Stimulated activated CD8-positive, alpha-beta memory T cell treated with anti-CD3 and anti-CD28 coated beads, Interleukin-12 subunit alpha, Interleukin-12 subunit beta, amount 100 ng/mL, for 4 hours (primary cell): Measurements from ENCODE around the gene CPZ.

Experiments used
- DNase-seq: peaks from one replicate; pipeline ENCODE4 v3.0.0-alpha.2; 2020; ENCODE audit warnings: low read depth

Gene CPZ

GRCh38 chr4:8595237-8596087 lies 2.9 kb downstream of the CPZ start:
- DNase-seq = no peak

GRCh38 chr4:8596891-8597290 lies 4.3 kb downstream of the CPZ start:
- DNase-seq = no peak

- no peak for DNase-seq
These were observed 4.8 kb downstream of the CPZ start for GRCh38 chr4:8597319-8597718.

- no peak for DNase-seq
These were observed 5.2 kb downstream of the CPZ start for GRCh38 chr4:8597791-8598190.

- DNase-seq = no peak
These were observed 6.0 kb downstream of the CPZ start for GRCh38 chr4:8598391-8599090.

GRCh38 chr4:8599091-8599460 lies 6.5 kb downstream of the CPZ start:
- DNase-seq = no peak

GRCh38 chr4:8599657-8600056 lies 7.1 kb downstream of the CPZ start:
- no peak for DNase-seq

GRCh38 chr4:8600266-8600665 lies 7.7 kb downstream of the CPZ start:
- no peak for DNase-seq

GRCh38 chr4:8600686-8601085 lies 8.1 kb downstream of the CPZ start:
- DNase-seq = no peak

GRCh38 chr4:8601086-8601485 lies 8.5 kb downstream of the CPZ start:
- DNase-seq = no peak

- DNase-seq = no peak
These were observed 9.0 kb downstream of the CPZ start for GRCh38 chr4:8601556-8601955.

- no peak for DNase-seq
These were observed 10.3 kb downstream of the CPZ start for GRCh38 chr4:8602686-8603430.

- DNase-seq = no peak
These were observed 11.4 kb downstream of the CPZ start for GRCh38 chr4:8603931-8604330.

GRCh38 chr4:8605289-8605688 lies 12.7 kb downstream of the CPZ start:
- DNase-seq = no peak

GRCh38 chr4:8606476-8606875 lies 13.9 kb downstream of the CPZ start:
- DNase-seq = no peak

- DNase-seq = no peak
These were observed 14.4 kb downstream of the CPZ start for GRCh38 chr4:8606966-8607365.

- DNase-seq = no peak
These were observed 15.3 kb downstream of the CPZ start for GRCh38 chr4:8607603-8608481.

GRCh38 chr4:8608714-8609391 lies 16.3 kb downstream of the CPZ start:
- DNase-seq = no peak

- DNase-seq = no peak
These were observed 16.8 kb downstream of the CPZ start for GRCh38 chr4:8609406-8609805.

GRCh38 chr4:8609824-8610350 lies 17.3 kb downstream of the CPZ start:
- DNase-seq = no peak
